ENCODE data around the gene ABLIM3.

- TF ChIP-seq, protein P1, sequence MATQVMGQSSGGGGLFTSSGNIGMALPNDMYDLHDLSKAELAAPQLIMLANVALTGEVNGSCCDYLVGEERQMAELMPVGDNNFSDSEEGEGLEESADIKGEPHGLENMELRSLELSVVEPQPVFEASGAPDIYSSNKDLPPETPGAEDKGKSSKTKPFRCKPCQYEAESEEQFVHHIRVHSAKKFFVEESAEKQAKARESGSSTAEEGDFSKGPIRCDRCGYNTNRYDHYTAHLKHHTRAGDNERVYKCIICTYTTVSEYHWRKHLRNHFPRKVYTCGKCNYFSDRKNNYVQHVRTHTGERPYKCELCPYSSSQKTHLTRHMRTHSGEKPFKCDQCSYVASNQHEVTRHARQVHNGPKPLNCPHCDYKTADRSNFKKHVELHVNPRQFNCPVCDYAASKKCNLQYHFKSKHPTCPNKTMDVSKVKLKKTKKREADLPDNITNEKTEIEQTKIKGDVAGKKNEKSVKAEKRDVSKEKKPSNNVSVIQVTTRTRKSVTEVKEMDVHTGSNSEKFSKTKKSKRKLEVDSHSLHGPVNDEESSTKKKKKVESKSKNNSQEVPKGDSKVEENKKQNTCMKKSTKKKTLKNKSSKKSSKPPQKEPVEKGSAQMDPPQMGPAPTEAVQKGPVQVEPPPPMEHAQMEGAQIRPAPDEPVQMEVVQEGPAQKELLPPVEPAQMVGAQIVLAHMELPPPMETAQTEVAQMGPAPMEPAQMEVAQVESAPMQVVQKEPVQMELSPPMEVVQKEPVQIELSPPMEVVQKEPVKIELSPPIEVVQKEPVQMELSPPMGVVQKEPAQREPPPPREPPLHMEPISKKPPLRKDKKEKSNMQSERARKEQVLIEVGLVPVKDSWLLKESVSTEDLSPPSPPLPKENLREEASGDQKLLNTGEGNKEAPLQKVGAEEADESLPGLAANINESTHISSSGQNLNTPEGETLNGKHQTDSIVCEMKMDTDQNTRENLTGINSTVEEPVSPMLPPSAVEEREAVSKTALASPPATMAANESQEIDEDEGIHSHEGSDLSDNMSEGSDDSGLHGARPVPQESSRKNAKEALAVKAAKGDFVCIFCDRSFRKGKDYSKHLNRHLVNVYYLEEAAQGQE (IDR thresholded peaks at IDR 0.05; ENCODE audit: unreplicated experiment), result no peak
- TF ChIP-seq CREB1 (CRISPR knock-in tag; IDR thresholded peaks at IDR 0.05; ENCODE audit: low read depth), result no peak
Observed at GRCh38 chr5:149195962-149196361, 54.7 kb downstream of the ABLIM3 start.

Measured in GM23338 (cell line).